ENCODE measurements around the gene GPR108.
"Not testable (repeated sequence)": the region's sequence is repeated elsewhere in the genome, so short reads cannot be mapped to it uniquely, and the experiment has no call there.

Gene GPR108

DNA sequence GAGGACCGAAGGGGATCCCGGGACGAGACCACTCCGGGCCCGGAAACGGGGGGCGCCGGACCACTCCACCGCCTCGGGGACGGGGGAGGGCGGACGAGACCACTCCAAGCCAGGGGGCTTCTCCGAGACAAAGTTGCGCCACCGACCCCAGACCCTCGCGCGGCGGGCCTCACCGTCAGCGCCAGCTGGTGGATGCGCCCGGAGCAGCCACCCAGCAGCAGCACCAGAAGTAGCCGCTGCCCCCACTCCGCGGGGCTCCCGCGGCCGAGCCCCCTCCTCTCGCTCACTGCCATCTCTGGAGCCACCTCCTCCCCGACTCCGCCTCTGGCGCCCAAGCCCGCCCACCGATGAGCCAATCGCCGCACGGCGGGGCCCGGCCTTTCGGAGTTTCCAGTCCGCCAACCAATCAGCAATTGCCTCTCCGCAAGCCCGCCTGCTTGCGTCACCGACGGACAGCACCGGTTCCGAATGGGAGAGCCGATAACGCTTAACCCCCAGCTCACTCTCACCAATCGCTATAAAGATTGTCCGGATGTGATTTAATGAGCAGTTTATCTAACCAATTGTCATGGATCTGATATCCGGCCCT is at the start of gene GPR108:
Gene GPR108 (minus strand): TSS at position 297 of the 589 bp plus-strand sequence. CDS start 4 bp downstream, at position 293.
- peak; percentile 98 for DNase-seq

DNA sequence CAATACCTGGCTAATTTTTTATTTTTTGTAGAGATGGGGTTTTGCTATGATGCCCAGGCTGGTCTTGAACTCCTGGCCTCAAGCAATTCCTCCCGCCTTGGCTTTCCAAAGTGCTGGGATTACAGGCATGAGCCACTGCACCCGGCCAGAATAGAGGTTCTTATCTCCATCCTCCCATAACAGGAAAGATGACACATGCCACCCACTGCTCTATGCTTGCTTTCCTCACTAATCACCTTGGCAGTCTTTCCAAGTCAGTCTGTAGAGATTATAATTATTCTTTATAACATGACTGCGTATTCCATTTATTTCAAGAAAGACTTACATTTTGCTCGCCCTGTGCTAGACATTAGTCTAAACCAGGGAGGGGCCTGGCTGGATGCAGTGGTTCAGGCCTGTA is 41.8 kb upstream of the GPR108 start:
- DNase-seq = no peak

DNA sequence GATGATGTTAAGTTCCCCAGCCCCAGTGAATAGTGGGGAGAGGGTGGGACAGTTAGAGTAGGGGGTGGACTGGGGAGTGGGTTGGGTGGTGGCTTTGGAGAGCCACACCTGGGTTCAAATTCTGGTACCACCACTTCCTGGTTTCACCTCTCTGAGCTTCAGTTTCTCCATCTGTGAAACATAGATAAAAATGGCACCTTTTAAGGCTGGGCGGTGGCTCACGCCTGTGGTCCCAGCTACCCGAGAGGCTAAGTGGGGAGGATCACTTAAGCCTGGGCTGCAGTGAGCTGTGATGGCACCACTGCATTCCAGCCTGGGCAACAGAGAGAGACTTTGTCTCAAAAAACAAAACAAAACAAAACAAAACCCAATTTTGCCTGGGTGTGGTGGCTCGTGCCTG is 41.0 kb upstream of the GPR108 start:
- no peak for DNase-seq

DNA sequence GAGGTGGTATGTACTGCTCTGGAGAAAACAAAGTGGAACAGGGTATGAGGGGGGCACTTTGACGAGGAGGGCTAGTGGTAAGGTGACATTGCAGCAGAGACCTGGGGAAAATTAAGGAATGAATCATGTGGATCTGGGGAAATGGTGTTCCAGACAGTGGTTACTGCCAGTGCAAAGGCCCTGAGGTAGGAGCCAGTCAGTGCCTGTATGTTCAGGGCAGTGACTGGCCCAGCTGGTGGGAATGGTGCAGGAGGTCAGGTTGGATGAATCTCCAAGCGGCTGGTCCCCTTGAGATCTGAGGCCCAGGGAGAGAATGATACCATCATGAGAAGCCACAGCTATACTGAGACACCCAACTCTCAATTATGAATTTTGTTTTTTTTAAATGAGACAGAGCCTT is 40.1 kb upstream of the GPR108 start:
- no peak for DNase-seq

DNA sequence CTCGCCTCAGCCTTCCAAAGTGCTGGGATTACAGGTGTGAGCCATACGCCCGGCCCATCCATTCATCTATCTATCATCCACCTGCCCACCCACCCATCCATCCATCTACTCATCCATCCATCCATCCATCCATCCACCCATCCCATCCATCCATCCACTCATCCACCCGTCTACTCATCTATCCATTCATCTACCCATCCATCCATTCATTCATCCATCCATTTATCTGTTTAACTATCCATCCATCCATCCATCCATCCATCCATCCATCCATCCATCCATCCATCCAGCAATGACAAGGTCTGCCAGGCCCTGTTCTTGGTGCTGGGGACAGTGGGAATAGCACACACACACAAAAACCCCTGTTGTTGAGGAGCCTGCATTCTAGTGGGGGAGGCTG is 39.6 kb upstream of the GPR108 start:
- no peak for DNase-seq

DNA sequence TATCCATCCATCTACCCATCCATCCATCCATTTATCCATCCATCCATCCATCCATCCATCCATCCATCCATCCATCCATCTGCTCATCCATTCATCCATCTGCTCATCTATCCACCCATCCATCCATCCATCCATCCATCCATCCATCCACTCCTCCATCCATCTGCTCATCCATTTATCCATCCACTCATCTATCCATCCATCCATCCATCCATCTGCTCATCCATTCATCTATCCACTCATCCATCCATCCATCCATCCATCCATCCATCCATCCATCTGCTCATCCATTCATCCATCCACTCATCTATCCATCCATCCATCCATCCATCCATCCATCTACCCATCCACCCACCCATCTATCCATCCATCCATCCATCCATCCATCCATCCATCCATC is 38.7 kb upstream of the GPR108 start:
- DNase-seq = not testable (repeated sequence)

DNA sequence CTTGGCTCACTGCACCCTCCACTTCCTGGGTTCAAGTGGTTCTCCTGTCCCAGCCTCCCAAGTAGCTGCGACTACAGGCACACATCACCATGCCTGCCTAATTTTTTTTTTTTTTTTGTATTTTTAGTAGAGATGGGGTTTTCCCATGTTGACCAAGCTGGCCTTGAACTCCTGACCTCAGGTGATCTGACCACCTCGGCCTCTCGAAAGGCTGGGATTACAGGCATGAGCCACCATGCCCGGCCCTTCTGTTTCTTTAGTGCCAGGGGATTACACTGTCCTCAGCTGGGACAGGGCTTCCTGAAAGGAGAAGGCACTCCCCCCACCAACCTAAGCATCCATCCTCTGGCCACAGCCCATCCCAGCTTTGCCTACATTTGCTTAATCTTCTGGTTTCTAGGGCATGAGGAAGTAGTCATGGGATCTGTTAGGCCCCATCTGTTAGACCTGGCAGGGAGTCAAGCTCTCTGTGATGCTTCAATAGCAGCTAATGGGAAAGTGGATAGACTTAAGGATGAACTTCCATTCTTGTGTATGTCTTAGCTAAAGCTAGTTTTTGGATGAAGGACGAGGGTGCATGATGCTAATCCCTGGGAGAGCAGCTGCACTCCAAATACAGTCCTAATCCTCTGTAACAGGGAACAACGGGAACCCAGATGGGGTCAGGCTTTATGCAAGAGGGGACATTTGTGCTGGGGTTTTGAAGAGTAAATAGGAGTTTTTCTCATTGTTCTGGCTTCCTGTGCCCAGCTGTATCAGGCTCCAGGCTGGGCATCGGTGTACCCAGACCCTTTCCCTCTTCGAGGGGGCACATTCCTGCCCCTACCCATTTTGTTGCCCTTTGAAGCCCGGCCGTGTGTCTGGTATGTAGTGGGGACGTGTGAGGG is 37.7 kb upstream of the GPR108 start:
- no peak for DNase-seq

DNA sequence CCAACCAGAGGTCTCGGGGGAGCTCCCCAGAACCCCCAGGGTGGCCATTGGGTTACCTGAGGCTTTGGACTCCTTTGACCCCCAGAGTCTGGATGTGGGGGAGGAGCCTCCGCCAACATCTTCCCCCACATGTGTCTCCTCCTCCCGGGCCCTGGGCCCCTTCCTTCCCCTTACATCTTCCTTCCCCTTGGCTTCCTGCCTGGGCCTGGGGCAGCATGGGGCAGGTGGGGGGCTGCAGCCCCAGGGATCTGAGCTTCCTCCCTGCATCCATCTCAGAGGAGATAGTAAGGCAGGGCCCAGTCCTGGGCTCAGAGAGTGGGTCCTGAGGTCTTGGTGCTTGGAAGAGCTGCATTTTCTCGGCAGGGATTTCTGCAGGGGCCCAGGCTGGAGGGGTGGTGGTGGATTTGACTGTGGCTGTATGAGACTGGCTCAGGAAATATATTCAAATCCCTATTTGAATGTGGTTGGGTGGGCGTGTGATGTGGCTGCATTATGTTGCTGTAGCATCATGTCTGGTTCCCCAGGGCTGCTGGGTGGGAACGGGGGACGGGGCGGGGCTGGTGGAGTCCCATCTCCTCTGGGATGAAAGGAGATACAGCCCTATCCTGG is 36.0 kb upstream of the GPR108 start:
- DNase-seq = no peak

DNA sequence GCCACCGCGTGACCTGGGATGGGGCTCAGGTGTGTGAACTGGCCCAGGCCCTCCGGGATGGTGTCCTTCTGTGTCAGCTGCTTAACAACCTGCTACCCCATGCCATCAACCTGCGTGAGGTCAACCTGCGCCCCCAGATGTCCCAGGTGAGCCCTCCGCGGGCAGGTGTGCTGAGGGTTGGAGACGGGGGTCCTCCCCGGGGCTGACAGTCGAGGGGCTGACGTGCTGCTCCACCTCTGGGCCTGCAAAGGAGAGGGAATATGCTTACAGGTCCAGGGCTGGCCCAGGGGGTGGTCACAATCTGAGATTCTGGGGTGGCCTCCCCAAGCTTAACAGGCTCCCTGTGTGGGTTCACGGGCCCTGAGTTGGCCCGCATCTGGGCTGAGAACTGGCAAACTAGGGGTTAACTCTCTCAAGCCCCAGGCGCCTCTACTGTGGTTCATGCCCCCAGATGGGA is 35.5 kb upstream of the GPR108 start:
- DNase-seq = no peak

DNA sequence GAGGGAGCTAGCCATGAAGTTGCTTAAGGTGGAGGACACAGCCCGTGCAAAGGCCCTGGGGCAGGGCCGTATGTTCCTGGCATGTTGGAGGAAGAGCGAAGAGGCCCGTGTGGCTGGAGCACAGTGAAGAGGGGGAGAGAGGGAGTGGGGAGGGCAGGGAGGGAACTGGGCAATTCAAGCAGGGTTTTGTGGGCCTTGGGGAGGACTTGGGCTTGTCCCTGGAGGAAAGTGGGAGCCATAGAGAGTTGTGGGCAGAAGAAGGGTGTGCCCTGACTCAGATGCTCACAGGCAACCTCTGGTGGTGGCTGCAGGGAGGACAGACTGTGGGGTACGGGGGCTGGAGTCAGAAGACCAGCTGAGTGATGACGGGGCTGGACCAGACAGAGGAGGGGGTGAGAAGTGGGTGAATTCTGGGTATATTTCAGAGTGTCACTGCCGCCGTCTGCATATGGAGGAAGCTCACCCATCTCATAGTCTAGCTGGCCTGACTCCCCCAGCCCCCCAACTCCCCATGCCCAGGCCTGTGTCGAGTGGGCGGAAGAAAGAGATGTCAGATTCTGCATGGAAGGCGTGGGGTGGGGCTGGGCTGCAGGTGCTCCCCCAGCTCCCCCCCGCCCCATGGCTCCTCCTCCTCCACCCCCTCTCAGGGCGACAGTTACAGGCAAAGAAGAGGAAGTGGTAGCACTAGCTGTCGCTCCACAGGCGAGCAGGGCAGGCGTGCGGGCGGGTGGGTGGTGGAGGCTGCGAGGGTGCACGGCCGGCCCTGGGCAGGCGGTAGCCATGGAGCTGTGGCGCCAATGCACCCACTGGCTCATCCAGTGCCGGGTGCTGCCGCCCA is 34.9 kb upstream of the GPR108 start, which contains the start of gene VAV1:
Gene VAV1 (plus strand): TSS at position 681 of the 838 bp plus-strand sequence. CDS start 100 bp downstream, at position 781.
- DNase-seq = no peak

DNA sequence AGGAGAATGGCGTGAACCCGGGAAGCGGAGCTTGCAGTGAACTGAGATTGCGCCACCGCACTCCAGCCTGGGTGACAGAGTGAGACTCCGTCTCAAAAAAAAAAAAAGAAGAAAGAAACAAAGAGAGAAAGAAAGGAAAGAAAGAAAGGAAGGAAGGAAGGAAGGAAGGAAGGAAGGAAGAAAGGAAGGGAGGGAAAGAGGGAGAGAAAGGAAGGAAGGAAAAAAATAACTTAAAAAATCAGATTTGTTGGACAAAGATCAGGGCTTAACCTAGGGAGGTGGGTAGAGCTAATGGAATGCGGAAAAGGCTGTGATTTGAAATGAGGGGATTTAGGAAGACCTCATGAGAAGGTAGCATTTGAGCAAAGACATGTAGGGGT is 34.3 kb upstream of the GPR108 start:
- DNase-seq = not testable (repeated sequence)

DNA sequence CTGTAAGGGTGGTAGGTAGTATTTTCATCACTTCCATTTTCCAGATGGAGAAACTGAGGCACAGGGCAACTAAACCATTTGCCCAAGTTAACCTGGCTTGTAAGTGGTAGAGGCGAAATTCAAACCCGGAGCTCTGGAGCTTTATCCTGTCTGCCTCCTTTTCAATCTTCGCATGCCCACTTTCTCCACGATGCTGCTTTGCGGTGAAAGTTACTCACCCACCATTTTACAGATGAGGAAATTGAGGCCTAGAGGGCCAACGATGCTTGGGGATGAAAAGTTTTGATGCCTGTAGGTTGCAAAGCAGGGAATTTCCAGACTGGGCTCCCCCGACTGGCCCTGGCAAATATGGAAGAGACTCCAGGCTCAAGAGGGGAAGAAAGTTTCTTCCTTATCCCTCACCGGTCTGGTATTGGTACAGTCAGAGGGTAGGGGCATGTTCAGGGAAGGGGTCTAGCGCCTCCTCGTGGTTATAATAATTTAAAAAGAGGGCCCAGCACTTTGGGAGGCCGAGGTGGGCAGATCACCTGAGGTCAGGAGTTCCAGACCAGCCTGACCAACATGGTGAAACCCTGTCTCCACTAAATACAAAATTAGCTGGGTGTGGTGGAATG is 31.7 kb upstream of the GPR108 start:
- no peak for DNase-seq

DNA sequence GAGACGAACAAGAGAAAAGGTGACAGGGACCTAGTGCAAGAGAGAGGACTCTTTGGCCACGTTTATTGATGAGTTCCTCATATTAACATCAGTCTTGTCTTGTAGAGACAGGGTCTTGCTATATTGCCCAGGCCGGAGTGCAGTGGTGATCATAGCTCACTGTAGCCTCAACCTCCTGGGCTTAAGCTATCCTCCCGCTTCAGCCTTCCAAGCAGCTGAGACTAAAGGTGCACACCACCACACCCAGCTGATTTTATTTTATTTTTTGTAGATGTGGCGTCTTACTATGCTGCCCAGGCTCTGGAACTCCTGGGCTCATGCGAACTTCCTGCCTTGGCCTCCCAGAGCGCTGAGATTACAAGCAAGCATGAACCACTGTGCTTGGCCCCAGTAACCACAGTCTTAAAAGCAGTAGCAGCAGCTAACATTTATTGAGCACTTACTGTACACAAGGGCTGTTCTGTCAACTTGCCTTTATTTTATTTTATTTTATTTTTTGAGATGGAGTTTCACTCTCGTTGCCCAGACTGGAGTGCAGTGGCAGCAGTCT is 30.9 kb upstream of the GPR108 start:
- no peak for DNase-seq

DNA sequence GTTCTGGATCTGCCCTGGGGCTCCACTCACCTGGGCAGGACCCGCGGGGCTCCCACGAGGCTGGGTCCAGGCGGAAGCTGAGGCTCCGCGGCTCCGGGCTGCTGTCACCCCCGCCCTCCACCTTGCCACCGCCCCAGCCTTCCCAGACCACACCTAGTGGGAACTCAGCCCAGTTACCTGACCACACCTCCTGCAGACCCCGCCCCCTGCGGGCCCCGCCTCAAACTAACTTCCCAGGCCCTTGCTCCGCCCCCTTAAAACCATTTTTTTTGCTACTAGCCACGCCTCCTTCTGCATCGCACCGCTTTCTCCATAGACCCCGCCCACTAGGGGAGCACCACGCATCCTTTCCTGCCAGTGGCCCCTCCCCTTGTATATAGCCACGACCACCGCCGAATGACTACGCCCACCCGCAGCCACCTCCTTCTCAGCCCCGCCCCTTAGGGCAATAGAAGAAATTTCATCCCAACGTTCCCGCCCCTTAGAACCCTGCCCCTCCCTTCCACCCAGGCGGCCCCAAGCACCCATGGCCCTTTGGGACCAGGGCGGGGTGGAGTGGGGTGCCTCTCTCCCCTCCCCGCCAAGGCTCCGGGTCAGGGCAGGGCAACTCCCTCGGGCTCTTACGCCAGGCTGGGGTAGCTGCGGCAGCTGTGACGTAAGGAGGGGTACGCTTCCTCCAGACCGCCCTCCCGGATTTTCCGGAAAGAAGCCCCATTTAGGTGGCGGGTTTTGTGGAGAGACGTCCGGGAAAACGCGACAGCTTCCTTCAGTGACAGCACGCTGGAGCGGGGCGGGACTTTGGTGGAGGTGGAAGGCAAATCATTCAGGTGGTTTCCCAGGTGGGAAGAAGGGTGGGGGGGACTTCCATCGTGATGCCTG is 30.2 kb upstream of the GPR108 start, which contains the start of gene SH2D3A:
Gene SH2D3A (minus strand): TSS at position 79 of the 879 bp plus-strand sequence. CDS start 3,687 bp downstream, outside the sequence.
- DNase-seq = no peak

DNA sequence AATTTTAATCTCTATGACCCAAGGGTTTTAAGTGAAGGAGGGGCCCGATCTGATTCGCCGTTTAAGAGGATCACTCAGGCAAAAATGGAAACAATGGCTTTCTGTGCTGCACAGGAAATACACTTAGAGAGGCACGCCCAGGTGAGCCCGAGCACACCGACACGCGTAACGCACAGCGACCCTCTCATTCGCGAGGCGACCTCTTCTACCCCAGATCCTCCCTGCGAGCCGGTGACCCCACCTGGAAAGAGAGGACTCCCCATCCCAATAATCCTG is 29.6 kb upstream of the GPR108 start:
- no peak for DNase-seq

DNA sequence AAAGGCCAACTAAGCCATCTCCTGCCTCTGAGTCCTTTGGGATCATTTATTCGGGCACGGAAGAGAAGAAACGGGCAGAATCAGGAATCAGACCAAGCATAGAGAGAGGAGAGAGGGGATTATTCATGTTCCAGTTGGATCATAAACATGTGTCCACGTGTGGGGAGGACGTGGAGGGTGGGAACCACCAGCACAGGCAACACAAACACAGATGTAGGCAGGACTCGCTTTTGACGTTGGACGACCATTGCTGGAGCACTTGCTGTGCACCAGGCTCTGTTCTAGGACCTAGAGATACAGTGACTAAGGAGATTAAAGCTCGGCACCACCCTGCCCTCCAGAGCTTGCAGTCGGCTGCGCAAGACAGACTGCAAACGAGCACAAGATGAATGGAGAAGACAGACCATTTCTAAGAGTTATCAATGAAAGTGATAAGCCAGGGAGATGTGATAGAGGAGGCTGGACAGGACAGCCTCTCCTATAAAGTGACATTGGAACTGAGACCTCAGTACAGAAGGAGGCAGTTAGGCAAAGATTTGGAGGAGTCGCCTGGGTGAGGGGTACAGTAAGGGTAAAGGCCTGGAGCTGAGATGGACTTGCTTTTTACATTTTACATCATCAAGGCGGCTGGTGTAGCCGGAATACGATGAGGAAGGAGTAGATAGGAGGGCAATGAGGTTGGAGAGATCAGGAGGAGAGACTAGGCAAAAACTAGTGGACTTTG is 29.1 kb upstream of the GPR108 start:
- no peak for DNase-seq

DNA sequence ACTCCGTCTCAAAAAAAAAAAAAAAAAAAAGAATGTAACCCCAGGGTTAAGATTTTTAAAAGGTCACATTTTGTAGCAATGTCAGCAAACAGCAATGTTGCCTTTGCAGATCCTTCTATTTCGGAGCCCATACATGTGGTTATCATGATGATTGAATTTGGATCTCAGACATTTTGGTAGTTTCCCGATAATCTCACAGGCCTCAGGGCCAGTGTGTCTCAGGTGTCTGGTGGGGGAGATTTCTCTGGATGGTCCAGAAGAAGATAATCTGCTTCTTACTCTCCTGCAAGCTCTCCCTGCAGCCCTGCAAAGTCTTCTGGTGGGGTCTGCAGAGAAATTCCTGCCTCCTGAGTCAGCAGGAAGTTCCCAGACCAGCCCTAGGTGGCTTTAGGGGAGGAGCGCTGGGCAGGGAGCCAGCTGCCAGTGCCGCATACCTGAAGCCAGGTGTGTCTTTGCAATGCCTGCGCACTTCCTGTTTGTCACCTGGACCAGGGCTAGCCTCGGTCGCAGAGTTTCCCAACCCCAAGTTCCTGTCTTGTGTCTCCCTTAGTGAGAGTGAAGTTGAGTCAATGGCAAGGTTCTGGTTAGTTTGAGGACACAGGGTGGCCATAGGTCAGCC is 28.5 kb upstream of the GPR108 start:
- peak; percentile 51 for DNase-seq

DNA sequence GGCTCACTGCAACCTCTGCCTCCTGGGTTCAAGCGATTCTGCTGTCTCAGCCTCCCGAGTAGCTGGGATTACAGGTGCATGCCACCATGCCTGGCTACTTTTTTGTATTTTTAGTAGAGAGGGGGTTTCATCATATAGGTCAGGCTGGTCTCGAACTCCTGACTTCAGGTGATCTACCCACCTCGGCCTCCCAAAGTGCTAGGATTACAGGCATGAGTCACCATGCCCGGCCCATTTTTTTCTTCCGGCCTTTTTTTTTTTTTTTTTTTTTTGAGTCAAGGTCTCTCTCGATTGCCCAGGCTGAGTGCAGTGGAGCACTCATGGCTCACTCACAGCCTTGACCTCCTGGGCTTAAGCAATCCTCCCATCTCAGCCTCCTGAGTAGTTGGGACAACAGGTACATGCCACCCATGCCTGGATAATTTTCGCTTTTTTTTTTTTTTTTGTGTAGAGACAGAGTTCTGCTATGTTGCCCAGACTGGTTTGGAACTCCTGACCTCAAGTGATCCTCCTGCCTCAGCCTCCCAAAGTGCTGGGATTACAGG is 24.9 kb upstream of the GPR108 start:
- DNase-seq = not testable (repeated sequence)

DNA sequence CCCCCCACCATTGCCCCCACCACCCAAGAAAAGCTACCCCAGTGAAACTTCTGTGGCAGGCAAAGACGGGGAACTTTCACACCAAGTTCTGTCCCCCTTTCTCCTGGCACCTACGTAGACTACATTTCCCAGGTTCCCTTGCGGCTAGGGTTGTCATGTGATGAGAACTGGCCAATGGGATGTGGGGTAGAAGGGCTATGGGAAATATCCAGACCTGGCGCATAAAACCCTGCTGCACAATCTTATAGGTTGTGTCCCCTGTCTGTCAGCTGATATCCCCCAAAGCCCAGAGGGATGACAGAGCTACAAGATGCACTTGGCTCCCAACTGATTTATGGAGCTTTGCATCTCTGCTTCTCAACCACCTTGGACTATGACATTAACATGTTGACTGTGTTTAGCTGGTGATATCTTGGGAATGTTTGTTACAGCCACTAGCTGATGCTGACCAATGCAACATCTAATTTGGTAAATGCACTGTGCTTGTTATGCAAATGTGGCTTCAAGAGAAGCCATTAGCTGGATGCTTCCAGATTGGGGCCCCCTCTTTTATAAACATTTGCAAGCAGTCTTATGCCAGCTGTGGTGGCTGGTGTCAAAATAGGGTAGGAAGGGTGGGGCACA is 23.8 kb upstream of the GPR108 start:
- DNase-seq = no peak
